RWPE2 (cell line): ENCODE results near the gene ISLR.

ENCODE experiments used
- ATAC-seq: fragments of 200-7000 bp; cut with Tn5 transposase; 3 replicates; pipeline ENCODE4 v1.9.1; 2021; ENCODE audit warnings: low read depth
- DNase-seq: peaks from one replicate; pipeline ENCODE4 v3.0.0-alpha.2; 2020; ENCODE audit warnings: low spot score
- H3K27ac ChIP-seq: fragments of 450-650 bp; 2 replicates; pipeline ENCODE4 v1.5.1; 2017; ENCODE audit warnings: mild to moderate bottlenecking; ENCODE audit not compliant: poor library complexity, severe bottlenecking
- H3K27me3 ChIP-seq: fragments of 250-450 bp; sonication (Bioruptor Pico); 2 replicates; pipeline ENCODE4 v1.5.1; 2021; ENCODE audit warnings: mild to moderate bottlenecking, moderate library complexity; ENCODE audit not compliant: insufficient read depth, poor library complexity, severe bottlenecking
- H3K36me3 ChIP-seq: fragments of 250-450 bp; sonication (Bioruptor Pico); 2 replicates; pipeline ENCODE4 v1.5.1; 2020; ENCODE audit warnings: low read depth, mild to moderate bottlenecking, moderate library complexity
- H3K4me1 ChIP-seq: fragments of 250-450 bp; sonication (Bioruptor Pico); 2 replicates; pipeline ENCODE4 v1.5.1; 2021; ENCODE audit warnings: mild to moderate bottlenecking, moderate library complexity; ENCODE audit not compliant: insufficient read depth, poor library complexity, severe bottlenecking
- H3K4me3 ChIP-seq: fragments of 250-450 bp; sonication (Bioruptor Pico); 2 replicates; pipeline ENCODE4 v1.5.1; 2021; ENCODE audit warnings: mild to moderate bottlenecking, moderate library complexity; ENCODE audit not compliant: severe bottlenecking
- H3K9me3 ChIP-seq: fragments of 250-450 bp; sonication (Bioruptor Pico); 2 replicates; pipeline ENCODE4 v1.5.1; 2021; ENCODE audit warnings: mild to moderate bottlenecking, moderate library complexity; ENCODE audit not compliant: severe bottlenecking
- CTCF ChIP-seq: fragments of 450-650 bp; IDR thresholded peaks from one replicate; pipeline ENCODE4 v1.5.1; 2017; ENCODE audit warnings: mild to moderate bottlenecking, moderate library complexity; ENCODE audit not compliant: poor library complexity, severe bottlenecking

ISLR gene

GRCh38 chr15:74201710-74202420 is 28.4 kb downstream of the ISLR start:
- H3K27ac ChIP-seq, result peak overlapping the region; percentile 46
- no peak for TF ChIP-seq CTCF
- ATAC-seq, result peak; percentile 51
- H3K9me3 ChIP-seq, result no peaks in the 10 kb centered on the region
- no peaks in the 10 kb centered on the region for H3K36me3 ChIP-seq
- peaks cover 40% of the 10 kb centered on the region for H3K4me1 ChIP-seq
- DNase-seq, result no peak
- no peak overlapping the region for H3K4me3 ChIP-seq
- no peaks in the 10 kb centered on the region for H3K27me3 ChIP-seq

- ATAC-seq (no peak), DNase-seq (no peak)
- Histone ChIP-seq H3K9me3 (no peaks in the 10 kb centered on the region), H3K4me1 (peaks cover 39% of the 10 kb centered on the region), H3K36me3 (no peaks in the 10 kb centered on the region), H3K27me3 (no peaks in the 10 kb centered on the region), H3K4me3 (no peak within 1 kb of the TSS), H3K27ac (peak within 1 kb of the TSS; percentile 46)
- TF ChIP-seq CTCF, result no peak
Measured at GRCh38 chr15:74202452-74203401, 29.2 kb downstream of the ISLR start, which contains the start of gene STRA6. TSS of gene STRA6 (minus strand) at chr15:74202787. CDS start at chr15:74202267, 520 bp downstream.

DNA sequence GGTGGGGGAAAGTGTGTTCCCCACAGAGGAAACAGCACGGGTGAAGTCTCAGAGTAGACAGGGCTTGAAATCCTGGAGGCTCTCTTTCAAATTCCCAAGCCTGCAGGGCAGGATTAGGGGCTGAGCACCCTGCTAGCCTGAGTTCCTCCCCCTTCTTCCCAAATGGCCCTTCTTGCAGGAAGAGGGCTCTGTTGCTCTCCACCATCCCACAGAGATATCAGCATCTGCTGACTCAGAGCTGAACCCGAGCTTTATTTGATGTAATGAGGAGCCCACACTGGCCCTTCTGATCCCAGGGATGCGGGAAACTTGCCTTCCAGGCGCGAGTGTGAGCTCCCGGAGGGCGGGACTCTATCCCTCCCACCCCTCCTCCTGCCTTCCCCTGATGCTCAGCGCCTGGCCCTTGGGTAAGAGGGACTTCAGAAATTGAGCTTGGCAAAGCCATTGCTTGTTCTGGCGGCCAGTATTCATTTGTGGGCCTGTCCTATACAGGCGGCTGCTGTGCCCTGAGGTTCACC is 30.5 kb downstream of the ISLR start:
- Histone ChIP-seq H3K27me3 (no peaks in the 10 kb centered on the region), H3K36me3 (no peaks in the 10 kb centered on the region), H3K9me3 (no peaks in the 10 kb centered on the region), H3K4me1 (peaks cover 39% of the 10 kb centered on the region), H3K27ac (no peak overlapping the region), H3K4me3 (no peak overlapping the region)
- ATAC-seq (no peak), DNase-seq (no peak)
- no peak for TF ChIP-seq CTCF

DNA sequence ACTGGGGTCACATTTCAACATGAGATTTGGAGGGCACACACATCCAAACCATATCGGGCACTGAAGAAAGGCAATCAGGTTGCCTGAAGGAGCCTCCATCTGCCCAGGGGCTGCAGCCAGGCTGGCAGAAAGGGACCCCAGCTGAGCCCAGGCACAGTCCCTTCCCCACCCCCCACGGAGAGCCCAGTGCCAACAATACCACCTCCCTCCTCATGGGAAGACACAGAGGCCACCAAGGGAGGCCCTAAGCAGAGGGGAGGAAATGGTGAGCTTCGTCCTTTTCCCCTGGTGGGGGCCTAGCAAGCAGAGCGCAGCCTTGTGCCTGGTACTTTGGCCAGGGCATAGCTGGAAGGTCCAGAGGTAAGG is 32.1 kb downstream of the ISLR start:
- no peak for TF ChIP-seq CTCF
- Histone ChIP-seq H3K27me3 (no peaks in the 10 kb centered on the region), H3K27ac (no peak overlapping the region), H3K9me3 (no peaks in the 10 kb centered on the region), H3K36me3 (no peaks in the 10 kb centered on the region), H3K4me1 (peaks cover 37% of the 10 kb centered on the region), H3K4me3 (no peak overlapping the region)
- DNase-seq (no peak), ATAC-seq (no peak)
